ENCODE results near the gene LDLRAD3. TPM values are rescaled to one million over a fixed set of nuclear protein-coding genes. Genes with fewer than 3 reads are reported as not detected.

The LDLRAD3 gene
- total RNA-seq, 1 experiment from 2014 or later, result 19.0 TPM

DNA sequence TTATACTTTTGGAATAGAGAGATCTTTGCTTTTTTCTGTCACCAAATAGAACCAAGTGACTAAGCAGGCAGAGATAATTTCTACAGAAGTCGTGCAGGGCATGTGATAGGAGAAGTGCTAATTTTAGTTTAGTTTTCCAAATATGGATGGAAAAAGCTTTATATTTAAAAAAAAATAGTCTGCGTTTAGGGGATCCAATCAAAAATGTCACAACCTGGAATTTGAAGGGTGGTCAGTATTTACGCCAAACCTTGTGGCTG is 165.7 kb downstream of the LDLRAD3 start:
- no peak for DNase-seq (ENCODE audit: low read depth, low spot score)
- TF ChIP-seq ELF1 (IDR thresholded peaks at IDR 0.05; ENCODE audit: borderline replicate concordance, low read depth) (no peak), RAD21 (IDR thresholded peaks at IDR 0.05; ENCODE audit: low read depth) (no peak), EGR1 (IDR thresholded peaks at IDR 0.05; ENCODE audit: low read depth) (no peak), SRF (IDR thresholded peaks at IDR 0.05; ENCODE audit: low read depth) (no peak), TCF7L2 (IDR thresholded peaks at IDR 0.05; ENCODE audit: borderline replicate concordance, extremely low read depth, insufficient read depth, insufficient read length) (no peak), CEBPB (IDR thresholded peaks at IDR 0.05; ENCODE audit: low read depth) (no peak), CBX3 (IDR thresholded peaks at IDR 0.05; ENCODE audit: low read depth) (no peak), FOSL1 (IDR thresholded peaks at IDR 0.05; ENCODE audit: low read depth) (no peak), SP1 (IDR thresholded peaks at IDR 0.05; ENCODE audit: low read depth) (no peak), YY1 (IDR thresholded peaks at IDR 0.05; ENCODE audit: extremely low read depth, insufficient replicate concordance, low read depth, low read length) (no peak), JUND (IDR thresholded peaks at IDR 0.05) (no peak), SIN3A (IDR thresholded peaks at IDR 0.05; ENCODE audit: low read depth) (no peak), POLR2AphosphoS5 (IDR thresholded peaks at IDR 0.05; ENCODE audit: low read depth, low read length) (no peak), EZH2 (IDR thresholded peaks at IDR 0.05) (no peak), POLR2A (IDR thresholded peaks at IDR 0.05; ENCODE audit: borderline replicate concordance, extremely low read depth, insufficient read depth, insufficient read length) (no peak)
- TF ChIP-seq, protein P1, sequence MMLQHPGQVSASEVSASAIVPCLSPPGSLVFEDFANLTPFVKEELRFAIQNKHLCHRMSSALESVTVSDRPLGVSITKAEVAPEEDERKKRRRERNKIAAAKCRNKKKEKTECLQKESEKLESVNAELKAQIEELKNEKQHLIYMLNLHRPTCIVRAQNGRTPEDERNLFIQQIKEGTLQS (IDR thresholded peaks at IDR 0.05), result no peak
- TF ChIP-seq, protein P2, sequence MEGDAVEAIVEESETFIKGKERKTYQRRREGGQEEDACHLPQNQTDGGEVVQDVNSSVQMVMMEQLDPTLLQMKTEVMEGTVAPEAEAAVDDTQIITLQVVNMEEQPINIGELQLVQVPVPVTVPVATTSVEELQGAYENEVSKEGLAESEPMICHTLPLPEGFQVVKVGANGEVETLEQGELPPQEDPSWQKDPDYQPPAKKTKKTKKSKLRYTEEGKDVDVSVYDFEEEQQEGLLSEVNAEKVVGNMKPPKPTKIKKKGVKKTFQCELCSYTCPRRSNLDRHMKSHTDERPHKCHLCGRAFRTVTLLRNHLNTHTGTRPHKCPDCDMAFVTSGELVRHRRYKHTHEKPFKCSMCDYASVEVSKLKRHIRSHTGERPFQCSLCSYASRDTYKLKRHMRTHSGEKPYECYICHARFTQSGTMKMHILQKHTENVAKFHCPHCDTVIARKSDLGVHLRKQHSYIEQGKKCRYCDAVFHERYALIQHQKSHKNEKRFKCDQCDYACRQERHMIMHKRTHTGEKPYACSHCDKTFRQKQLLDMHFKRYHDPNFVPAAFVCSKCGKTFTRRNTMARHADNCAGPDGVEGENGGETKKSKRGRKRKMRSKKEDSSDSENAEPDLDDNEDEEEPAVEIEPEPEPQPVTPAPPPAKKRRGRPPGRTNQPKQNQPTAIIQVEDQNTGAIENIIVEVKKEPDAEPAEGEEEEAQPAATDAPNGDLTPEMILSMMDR (IDR thresholded peaks at IDR 0.05 in 2 of 3, conservative IDR thresholded peaks at IDR 0.05 in 1 of 3; ENCODE audit: borderline replicate concordance in 1 of 3, insufficient read depth in 1 of 3, low read depth in 2 of 3, low read length in 2 of 3), result no peak
- TF ChIP-seq, protein P3, sequence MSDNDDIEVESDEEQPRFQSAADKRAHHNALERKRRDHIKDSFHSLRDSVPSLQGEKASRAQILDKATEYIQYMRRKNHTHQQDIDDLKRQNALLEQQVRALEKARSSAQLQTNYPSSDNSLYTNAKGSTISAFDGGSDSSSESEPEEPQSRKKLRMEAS (IDR thresholded peaks at IDR 0.05), result no peak
- TF ChIP-seq, protein P4, sequence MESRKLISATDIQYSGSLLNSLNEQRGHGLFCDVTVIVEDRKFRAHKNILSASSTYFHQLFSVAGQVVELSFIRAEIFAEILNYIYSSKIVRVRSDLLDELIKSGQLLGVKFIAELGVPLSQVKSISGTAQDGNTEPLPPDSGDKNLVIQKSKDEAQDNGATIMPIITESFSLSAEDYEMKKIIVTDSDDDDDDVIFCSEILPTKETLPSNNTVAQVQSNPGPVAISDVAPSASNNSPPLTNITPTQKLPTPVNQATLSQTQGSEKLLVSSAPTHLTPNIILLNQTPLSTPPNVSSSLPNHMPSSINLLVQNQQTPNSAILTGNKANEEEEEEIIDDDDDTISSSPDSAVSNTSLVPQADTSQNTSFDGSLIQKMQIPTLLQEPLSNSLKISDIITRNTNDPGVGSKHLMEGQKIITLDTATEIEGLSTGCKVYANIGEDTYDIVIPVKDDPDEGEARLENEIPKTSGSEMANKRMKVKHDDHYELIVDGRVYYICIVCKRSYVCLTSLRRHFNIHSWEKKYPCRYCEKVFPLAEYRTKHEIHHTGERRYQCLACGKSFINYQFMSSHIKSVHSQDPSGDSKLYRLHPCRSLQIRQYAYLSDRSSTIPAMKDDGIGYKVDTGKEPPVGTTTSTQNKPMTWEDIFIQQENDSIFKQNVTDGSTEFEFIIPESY (IDR thresholded peaks at IDR 0.05; ENCODE audit: extremely low read depth, insufficient replicate concordance, low read length), result no peak
- TF ChIP-seq, protein P5, sequence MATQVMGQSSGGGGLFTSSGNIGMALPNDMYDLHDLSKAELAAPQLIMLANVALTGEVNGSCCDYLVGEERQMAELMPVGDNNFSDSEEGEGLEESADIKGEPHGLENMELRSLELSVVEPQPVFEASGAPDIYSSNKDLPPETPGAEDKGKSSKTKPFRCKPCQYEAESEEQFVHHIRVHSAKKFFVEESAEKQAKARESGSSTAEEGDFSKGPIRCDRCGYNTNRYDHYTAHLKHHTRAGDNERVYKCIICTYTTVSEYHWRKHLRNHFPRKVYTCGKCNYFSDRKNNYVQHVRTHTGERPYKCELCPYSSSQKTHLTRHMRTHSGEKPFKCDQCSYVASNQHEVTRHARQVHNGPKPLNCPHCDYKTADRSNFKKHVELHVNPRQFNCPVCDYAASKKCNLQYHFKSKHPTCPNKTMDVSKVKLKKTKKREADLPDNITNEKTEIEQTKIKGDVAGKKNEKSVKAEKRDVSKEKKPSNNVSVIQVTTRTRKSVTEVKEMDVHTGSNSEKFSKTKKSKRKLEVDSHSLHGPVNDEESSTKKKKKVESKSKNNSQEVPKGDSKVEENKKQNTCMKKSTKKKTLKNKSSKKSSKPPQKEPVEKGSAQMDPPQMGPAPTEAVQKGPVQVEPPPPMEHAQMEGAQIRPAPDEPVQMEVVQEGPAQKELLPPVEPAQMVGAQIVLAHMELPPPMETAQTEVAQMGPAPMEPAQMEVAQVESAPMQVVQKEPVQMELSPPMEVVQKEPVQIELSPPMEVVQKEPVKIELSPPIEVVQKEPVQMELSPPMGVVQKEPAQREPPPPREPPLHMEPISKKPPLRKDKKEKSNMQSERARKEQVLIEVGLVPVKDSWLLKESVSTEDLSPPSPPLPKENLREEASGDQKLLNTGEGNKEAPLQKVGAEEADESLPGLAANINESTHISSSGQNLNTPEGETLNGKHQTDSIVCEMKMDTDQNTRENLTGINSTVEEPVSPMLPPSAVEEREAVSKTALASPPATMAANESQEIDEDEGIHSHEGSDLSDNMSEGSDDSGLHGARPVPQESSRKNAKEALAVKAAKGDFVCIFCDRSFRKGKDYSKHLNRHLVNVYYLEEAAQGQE (IDR thresholded peaks at IDR 0.05; ENCODE audit: low read depth), result no peak
- ChIA-PET POLR2A (no interaction called here), RAD21 (ENCODE audit: low non-redundant PET in 1 of 2, low total read pairs in 2 of 2, uncharacterized antibody in 2 of 2, unreplicated experiment in 2 of 2) (no interaction called here), CTCF (interaction anchor here (0.7 kb wide), 1 partner anchor 288 kb away, joined by 3 read pairs; no protein-coding TSS in a partner anchor)
- intact Hi-C loops (cut with micrococcal nuclease), result no loop called here
- Histone ChIP-seq H3K4me3 (replicated peaks in 1 of 2; ENCODE audit: low read depth in 1 of 2, low read length in 2 of 2) (no peak overlapping the region), H3K36me3 (ENCODE audit: control insufficient read depth in 1 of 2, insufficient read depth in 2 of 2, low read length in 2 of 2) (no peaks in the 10 kb centered on the region), H3K4me2 (ENCODE audit: low read length) (no peak overlapping the region), H3K27ac (ENCODE audit: low read depth, low read length) (no peak overlapping the region), H3K79me2 (ENCODE audit: insufficient read depth, low read length) (no peaks in the 10 kb centered on the region), H3K4me1 (ENCODE audit: control insufficient read depth in 1 of 2, insufficient read depth in 2 of 2, low read length in 2 of 2) (no peaks in the 10 kb centered on the region), H3K9me3 (ENCODE audit: control insufficient read depth in 1 of 2, insufficient read depth in 1 of 2, low read depth in 1 of 2, low read length in 2 of 2) (peaks cover 0 to 5% of the 10 kb centered on the region in 2 experiments; a peak in 1 of 4 replicates), H3K9me2 (ENCODE audit: insufficient read depth) (no peaks in the 10 kb centered on the region), H2AFZ (ENCODE audit: low read depth, low read length, poor library complexity, severe bottlenecking) (no peak overlapping the region), H4K20me1 (ENCODE audit: insufficient read depth) (no peaks in the 10 kb centered on the region), H3K27me3 (ENCODE audit: insufficient read depth, low read length) (no peaks in the 10 kb centered on the region), H3K9ac (ENCODE audit: low read length) (no peak overlapping the region)
- no TSS peak for BruUV-seq (replicated peaks)
- no peak for ATAC-seq
